Measurements from ENCODE around the gene PXMP4. TPM values are rescaled to one million over a fixed set of nuclear protein-coding genes. Genes with fewer than 3 reads are reported as not detected.

The PXMP4 gene
- total RNA-seq, 1 experiment from 2014 or later: 16.9 TPM

DNA sequence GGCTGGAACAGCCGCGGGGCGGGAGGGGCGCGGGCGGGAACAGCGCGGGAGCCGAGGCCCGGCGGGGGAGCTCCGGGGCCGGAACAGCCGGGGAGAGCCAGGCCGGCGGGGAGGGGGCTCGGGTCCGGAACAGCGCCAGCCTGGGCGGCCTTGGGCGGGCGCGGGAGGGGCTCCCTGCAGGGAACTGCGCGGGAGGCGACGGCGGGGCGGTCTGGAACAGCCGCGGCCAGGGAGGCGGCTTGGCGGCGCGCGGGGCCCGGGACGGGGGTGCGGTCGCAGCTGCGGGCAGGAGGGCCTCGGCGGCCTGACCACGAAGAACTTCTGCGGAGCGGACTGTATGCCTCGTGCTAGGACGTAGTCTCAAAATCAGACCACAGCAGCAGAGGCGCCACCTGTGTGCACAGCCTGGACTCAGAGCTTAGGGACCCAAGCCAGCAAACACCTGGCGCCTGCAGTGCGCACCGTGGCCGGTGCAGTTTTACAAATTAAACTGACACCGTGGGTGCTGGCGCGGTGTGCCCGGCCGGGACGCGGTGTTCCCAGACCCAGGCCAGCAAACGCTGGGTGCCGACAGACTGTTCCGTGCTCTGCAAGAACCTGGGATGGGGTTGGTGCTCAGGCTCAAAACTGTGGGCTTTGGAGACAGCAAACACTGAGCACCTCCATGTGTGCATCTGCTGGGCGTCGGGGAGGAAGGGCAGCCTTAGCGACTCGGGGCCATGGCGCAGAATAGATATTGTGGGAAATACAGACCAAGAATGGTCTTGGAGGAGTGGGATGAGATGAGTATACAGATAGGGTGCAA lies 12.3 kb upstream of the PXMP4 start:
- DNase-seq (ENCODE audit: low read depth): no peak

DNA sequence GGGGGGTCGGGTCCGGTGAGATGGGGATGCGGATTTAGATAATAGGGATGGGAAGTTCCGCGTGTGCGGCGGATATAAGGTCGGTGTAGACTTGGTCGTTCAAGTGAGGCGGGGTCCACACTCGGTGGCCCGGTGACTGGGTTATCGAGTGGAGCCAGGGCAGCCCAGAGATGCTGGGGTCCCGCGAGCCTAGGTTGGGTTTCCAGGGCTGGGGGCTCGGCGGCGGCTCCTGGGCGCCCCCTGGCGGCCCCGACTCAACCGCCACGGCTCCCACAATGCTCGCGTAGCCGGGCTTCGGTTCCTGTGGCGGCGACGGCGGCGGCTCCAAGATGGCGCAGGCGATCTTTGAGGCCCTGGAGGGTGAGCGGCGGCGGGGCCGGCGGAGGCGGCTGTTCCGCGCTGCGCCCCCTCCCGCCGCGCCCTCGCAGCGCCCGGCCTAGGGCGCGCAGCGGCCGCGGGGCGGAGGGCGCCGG lies 11.6 kb upstream of the PXMP4 start, which contains the start of gene ZNF341:
Gene ZNF341, plus strand, starts transcription at position 304 of the 473 bp plus-strand sequence. Its CDS starts 26 bp downstream, at position 330.
- DNase-seq (ENCODE audit: low read depth): peak; percentile 88

DNA sequence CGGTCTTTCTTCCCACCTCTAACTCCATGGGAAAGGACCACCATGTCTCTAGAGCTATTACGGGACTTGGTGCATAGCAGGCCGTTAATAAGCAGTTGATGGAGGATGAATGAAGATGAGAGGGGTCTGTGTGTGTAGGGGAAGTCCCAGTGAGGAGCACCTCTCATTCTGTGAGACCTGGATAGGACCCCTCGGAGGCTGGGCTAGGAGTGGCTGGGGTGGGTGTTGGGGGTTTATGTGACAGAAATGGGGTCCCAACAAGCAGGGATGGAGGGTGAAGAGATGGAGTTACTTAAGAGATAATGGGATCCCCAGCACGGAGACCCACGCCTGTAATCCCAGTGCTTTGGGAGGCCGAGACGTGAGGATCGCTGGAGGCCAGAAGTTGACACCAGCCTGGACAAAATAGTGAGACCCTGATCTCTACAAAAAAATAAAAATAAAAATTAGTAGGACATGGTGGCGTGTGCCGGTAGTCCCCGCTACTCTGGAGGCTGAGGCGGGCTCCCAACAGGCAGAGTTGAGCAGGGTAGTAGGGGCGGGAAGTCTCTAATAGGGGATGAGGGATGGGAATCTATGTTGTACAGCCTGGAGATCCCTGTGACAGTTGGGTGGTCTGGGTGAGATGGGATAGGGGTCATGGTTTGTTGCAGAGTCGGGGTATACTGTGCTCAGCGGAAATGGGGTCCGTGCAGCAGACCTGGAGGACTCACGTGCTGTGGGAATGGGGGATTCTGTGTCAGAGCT lies 11.0 kb upstream of the PXMP4 start:
- no peak for DNase-seq (ENCODE audit: low read depth)

DNA sequence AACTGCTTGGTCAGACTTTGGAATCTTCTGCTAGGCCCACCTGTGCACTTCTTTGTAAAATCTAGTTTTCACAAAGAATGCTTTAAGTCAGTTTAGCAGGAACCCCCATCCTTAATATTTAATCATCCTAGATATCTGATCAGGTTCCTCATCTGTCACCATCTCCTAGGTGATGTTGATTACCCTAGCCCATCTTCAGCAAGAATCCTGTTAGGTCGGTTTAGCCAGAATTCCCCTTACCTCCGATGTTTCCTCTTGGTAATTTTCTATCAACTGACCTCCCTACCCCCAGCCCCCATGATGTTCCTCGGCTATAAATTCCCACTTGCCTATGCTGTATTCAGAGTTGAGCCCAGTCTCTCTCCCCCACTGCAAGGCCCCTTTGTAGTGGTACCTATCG lies 9.0 kb upstream of the PXMP4 start:
- no peak for DNase-seq (ENCODE audit: low read depth)

DNA sequence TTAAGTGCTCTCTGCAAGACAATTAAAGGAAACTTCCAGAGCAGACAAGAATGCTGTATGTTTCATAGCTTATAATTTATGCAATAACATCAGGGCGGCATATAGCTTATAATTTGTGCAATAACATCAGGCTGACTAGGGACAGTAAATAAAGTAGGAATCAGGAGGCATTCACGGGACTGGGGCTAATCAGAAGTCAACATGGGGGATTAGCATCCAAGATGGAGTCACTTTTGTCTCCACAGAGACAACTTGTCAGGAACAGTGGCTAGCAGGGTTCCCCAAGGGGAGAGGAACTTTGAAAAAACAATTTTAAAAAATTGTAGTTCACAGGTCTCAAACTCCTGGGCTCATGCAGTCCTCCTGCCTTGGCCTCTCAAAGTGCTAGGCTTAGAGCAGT lies 8.4 kb upstream of the PXMP4 start:
- no peak for DNase-seq (ENCODE audit: low read depth)

DNA sequence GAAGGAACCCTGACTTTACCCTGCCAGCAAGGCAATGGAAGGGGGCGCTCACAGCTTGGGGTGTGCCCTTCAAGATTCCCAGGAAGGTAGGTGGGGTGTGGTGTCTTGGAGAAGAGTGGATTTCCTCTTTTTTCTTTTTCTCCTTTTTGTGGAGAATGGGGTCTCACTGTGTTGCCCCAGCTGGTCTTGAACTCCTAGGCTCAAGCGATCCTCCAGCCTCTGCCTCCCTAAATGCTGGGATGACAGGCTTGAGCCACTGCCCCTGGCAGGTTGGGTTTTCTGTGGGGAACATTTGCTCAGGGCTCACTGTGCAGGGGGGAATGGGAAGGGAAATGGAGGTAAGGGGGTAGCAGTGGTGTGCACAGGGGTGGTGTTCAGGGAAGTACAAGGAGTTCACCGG lies 7.7 kb upstream of the PXMP4 start:
- DNase-seq (ENCODE audit: low read depth): no peak

DNA sequence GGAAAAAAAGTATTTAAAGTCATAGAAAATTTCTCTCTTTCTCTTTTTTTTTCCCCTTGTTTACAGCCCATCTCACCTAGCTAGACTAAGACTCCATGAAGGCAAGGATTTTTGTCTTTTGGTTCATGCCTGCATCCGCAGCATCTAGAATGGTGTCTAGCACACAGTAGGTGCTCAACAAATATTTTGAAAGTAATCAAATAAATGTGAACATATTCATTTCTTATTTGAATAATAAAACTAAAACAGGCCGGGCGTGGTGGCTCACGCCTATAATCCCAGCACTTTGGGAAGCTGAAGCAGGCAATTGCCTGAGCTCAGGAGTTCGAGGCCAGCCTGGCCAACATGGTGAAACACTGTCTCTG lies 7.0 kb upstream of the PXMP4 start:
- DNase-seq (ENCODE audit: low read depth): no peak

DNA sequence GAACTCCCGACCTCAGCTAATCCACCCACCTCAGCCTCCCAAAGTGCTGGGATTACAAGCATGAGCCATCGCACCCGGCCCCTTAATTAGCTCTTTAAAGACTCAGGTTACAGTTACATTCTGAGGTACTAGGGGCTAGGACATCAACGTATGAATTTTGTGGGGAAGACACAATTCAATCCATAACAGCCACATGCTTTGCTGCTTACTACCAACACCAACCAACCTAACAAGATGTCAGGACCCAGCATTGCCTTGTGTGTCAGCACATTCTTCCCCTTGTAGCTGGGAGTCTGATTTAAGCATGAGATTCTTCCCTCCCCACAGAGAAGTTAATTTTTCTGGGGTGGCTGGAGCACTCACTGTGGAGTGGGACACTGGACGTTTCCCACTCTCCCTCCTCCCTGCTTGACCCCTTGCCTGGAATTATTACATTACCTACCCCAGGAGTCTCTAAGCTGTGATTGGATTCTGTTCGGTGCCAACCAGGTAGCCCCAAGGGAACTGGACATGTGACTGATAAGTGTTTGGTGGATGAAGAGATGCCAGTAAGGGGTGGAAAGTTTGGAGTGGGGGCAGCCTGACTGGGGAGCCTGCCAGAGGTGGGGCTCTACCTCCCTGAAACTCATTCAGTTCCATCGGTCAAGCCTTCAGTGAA lies 5.6 kb upstream of the PXMP4 start:
- no peak for DNase-seq (ENCODE audit: low read depth)

DNA sequence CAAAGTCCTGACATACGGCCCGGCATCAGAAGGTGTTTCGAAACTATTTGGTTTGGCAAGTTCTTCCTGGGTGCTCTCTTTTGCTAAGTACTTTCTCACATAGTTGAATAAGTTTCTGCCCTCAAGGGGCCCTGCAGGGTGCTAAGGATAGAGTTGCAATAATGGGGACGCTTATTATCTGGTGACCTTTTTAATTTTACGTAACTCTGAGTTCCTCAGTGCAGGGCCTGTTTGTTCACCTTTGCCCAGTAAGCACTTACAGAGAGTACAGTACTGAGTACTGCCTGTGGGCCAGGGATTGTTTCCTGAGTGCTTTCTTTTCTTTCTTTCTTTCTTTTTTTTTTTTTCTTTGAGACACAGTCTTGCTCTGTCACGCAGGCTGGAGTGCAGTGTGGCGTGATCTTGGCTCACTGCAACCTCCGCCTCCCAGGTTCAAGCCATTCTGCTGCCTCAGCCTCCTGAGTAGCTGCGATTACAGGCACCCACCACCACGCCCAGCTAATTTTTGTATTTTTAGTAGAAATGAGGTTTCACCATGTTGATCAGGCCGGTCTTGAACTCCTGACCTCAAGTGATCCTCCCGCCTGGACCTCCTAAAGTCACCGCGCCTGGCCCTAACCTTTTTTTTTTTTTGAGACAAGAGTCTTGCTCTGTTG lies 4.5 kb upstream of the PXMP4 start:
- no peak for DNase-seq (ENCODE audit: low read depth)

DNA sequence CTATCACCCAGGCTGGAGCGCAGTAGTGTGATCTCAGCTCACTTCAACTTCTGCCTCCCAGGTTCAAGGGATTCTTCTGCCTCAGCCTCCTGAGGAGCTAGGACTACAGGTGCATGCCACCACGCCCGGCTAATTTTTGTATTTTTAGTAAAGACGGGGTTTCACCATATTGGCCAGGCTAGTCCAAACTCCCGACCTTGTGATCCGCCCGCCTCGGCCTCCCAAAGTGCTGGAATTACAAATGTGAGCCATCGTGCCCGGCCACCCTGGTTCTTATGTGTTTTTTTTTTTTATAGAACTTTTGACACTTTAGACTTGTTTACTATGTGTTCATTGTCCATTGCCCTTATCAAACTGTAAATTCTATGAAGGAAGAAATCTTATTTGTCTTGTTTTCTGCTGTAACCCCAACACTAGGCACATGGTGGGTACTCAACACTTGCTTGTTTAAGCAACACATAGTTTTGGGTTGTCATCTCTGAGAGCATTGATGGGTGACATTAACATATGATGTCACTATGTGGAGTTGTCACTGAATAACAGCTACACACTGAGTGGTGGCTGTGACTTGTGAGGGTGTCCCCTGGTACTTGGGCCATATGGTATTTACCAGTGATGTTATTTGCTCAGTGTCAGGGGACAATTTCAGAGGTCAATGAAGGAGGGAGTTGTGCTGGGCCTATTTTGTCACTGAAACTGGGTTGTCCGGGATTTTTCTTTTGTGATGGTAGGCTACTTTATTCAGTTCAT lies 1.5 kb upstream of the PXMP4 start:
- DNase-seq (ENCODE audit: low read depth): no peak

DNA sequence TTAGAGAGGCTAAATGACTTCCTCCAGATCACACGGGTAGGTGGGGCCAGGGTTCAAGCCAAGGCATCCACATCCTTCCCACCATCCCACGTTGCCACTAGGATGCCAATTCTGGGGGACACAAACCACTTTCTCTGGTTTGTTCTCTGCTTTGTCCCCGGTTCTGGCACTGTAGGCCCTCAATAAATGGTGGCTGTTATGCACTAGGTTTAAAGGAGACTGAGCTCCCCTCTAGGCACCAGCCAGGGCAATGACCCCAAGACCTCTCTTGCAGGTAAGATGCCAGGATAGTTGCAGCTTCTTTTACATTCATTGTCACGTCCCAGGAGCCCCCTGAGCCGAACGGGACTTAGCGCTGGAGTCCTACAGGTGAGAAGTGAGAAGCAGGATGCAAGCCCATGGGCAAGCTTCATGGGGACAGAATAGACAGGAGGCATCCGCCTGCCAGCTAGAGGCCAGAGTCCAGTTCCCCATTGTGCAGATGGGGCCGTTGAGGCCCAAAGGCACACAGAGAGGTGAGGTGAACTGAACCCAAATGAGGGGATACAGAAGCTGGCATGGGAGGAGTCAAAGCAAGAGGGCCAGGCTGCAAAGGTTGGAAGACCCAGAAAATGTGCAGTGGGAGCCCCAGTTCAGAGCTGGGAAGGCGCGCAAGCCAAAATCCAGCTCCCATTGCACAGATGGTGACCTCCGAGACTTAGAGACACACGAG lies 677 bp downstream of the PXMP4 start:
- DNase-seq (ENCODE audit: low read depth): no peak

DNA sequence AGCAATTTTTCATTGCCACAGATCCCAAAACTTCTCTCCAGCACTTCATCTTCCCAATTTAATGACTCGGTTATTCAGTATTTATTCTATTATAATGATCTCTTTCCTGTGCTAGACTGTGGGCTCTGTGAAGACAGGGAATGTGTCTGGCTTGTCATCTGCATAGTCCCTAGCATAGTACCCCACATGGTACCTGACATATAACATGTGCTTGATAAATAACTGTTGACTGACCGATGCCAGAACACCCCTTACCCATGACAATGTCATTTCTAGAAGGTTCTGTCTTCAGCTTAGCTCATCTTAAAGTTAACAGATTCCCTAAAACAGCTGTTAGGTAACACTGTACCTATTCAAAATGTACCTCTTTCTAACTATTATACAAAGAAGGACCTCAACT lies 3.6 kb downstream of the PXMP4 start:
- no peak for DNase-seq (ENCODE audit: low read depth)

DNA sequence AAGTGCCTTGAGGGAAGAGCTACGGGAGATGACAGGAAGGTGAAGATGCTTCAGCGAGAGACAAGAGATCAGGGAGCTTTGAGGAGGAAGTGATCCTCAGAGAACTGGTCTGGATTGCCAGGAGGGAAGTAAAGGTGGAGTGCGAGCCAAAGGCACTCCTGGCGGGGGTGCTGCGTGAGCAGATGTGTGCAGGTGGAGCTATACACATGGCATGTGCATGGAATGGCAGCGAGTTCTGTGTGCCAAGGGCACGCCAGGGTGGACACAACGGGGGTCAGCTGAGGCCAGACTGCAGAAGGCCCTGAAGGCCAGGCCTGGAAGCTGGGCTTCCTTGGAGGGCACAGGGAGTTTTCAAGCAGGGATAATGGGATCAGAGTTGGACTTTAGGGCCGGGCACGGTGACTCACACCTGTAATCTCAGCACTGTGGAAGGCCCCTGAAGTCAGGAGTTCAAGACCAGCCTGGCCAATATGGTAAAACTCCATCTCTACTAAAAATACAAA lies 6.2 kb downstream of the PXMP4 start:
- DNase-seq (ENCODE audit: low read depth): no peak

DNA sequence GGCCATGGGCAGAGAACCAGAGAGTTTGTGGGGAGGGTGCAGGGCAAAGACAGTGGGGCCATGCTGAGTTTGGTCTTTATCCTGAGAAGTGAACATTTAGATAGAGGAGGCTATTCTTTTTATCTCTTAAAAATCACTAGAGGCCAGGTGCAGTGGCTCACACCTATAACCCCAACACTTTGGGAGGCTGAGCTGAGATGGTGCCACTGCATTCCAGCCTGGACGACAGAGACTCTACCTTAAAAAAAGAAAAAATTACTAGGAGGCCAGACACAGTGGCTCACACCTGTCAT lies 8.7 kb downstream of the PXMP4 start:
- DNase-seq (ENCODE audit: low read depth): no peak

DNA sequence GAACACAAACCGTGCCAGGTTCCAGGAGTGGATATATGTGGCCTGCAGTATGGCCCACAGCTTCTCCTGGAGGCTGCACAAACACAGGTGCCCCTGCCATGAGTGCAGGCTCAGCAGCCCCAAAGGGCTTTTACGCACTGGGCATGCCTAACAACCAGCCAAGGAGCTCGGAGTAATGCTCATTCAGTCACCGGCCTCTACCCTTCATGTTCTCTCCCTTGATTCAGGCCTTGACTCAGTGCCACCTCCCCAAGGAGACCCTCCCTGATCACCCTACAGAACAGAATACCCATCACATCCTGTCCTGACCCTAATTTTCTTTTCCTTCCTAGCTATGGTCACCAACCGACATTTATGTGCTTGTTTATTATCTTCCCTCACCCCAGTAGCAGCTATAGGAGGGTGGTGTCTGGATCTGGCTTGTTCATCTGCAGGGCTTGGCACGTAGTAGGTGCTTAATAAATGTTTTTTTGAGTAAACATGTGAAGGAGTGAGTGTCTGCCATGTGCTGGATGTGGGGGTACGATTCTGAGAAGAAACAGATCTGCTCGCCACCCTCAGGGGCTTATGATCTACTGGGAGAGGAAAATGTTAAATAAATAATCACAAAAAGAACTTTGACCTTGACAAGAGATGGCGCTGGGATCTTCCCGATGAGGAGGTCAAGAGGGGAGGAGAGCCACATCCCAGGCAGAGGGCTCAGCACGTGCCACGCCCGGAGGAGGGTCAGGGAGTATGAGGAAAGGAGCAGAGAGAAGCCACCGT lies 9.2 kb downstream of the PXMP4 start:
- DNase-seq (ENCODE audit: low read depth): no peak

DNA sequence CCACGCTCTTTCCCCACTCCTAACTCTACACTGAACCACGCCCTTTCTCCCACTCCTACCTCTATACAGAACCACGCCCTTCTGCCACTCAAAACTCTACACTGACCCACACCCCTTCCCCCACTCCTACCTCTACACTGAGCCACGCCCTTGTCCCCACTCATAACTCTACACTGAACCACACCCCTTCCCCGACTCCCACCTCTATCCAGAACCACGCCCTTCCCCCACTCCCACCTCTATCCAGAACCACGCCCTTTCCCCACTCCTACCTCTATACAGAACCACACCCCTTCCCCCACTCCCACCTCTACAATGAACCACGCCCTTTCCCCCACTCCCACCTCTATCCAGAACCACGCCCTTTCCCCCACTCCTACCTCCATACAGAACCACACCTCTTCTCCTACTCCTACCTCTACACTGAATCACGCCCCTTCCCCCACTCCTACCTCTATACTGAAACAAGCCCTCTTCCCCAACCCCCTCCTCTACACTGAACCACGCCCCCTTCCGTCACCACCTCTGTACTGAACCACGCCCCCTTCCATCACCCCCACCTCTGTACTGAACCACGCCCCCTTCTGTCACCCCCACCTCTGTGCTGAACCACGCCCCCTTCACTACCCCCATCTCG lies 10.1 kb downstream of the PXMP4 start:
- no peak for DNase-seq (ENCODE audit: low read depth)

DNA sequence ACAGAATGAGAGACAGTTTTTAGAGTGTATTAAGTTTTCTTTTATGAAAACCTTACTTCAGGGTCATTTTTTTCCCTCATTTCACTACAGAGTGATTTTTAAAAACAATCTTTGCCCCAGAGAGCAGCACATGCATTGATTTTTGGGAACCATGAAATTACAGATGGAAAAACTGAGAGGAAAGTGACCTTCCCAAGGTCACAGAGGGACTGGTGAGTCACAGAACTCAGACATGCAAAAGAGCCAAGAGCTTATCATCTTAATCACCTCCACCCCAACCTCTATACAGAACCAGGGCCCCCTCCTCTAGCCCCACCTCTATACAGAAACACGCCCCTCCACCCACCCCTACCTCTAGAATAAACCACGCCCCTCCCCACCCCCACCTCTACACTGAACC lies 10.7 kb downstream of the PXMP4 start:
- DNase-seq (ENCODE audit: low read depth): peak; percentile 38

DNA sequence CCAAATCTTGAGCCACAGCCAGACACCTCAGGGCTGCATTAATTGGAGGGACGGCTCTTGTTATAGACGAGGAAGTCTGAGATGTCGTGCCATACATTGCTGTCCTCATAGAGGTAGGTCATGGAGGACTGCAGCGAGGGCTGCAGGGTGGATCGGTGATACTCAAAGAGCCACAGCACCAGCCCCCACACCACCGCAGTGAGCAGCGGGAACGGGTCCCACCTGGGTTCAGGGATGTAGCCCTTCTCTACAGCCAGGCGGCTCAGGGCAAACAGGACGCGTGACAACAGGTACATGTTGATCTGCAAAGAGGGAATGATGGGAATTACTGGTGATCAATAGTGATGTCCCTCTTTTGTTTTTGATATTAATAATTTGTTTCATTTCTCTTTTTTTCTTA lies 12.4 kb downstream of the PXMP4 start:
- no peak for DNase-seq (ENCODE audit: low read depth)

DNA sequence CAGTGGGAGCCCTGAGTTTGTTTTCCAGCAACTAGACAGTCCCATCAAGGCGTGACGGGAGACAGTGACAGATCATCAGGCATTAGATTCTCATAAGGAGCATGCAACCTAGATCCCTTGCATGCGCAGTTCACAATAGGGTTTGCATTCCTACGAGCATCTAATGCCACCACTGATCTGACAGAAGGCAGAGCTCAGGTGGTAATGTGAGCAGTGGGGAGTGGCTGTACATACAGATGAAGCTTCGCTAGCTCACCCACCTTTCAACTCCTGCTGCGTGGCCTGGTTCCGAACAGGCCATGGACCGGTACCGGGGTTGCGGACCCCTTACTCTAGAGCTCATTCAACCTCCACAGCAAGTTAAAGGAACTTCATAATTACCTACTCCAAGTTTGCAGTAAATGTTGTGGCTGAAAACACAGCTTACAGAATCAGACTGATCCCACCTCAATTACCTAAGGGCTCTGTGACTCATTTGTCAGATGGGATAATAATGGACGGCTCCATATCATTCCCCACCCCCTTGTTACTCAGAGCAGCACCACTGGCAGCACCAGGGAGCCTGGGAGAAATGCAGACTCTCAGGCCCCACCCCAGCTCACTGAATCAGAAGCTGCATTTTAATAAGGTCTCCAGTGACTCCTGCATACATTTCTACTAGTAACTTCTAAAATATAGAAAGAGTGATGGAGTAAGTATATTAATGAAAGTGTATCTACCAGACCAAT lies 15.7 kb downstream of the PXMP4 start:
- peak; percentile 32 for DNase-seq (ENCODE audit: low read depth)

Data from RPMI7951 (cell line).